OCI-LY7 (cell line): ENCODE results near the gene ZNF117. TPM values are rescaled to one million over a fixed set of nuclear protein-coding genes. Genes with fewer than 3 reads are reported as not detected.
"Not testable (repeated sequence)": the region's sequence is repeated elsewhere in the genome, so short reads cannot be mapped to it uniquely, and the experiment has no call there.

Source experiments
- BruUV-seq: library from RNA; stranded (reverse); fragments of 400-500 nt; replicated peaks from 2 replicates; lab custom pipeline; 2021; lab: Mats Ljungman, UMichigan
- CTCF ChIA-PET: fragments of 300-600 bp; sonication (Branson Sonifier 250); formaldehyde crosslinking; loops from one replicate; lab custom pipeline; 2022; ENCODE audit warnings: antibody characterized with exemption; ENCODE audit not compliant: unreplicated experiment; lab: Charles Lee
- POLR2A ChIA-PET: fragments of 300-600 bp; sonication (Branson Sonifier 250); formaldehyde crosslinking; loops from one replicate; lab custom pipeline; 2022; ENCODE audit warnings: antibody characterized with exemption; lab: Charles Lee
- DNase-seq: peaks from one replicate; pipeline ENCODE4 v3.0.0-alpha.2; 2015; ENCODE audit warnings: low spot score
- H2AFZ ChIP-seq: fragments of 200-600 bp; sonication (generic), shearing (Covaris generic); 2 replicates; pipeline ENCODE4 v1.6.1; 2014; ENCODE audit warnings: mild to moderate bottlenecking, antibody characterized with exemption, low read length, moderate library complexity
- H3K27ac ChIP-seq: fragments of 200-600 bp; sonication (generic); 2 replicates; pipeline ENCODE4 v1.5.1; 2014; ENCODE audit warnings: mixed run types, low read depth, mild to moderate bottlenecking, moderate library complexity, low read length, inconsistent platforms; ENCODE audit not compliant: poor library complexity, severe bottlenecking
- H3K36me3 ChIP-seq: fragments of 200-600 bp; sonication (generic); 2 replicates; pipeline ENCODE4 v1.6.1; 2014; ENCODE audit warnings: mild to moderate bottlenecking, antibody characterized with exemption, low read length, moderate library complexity, mixed read lengths; ENCODE audit not compliant: insufficient read depth
- H3K4me1 ChIP-seq: fragments of 200-600 bp; sonication (generic); 2 replicates; pipeline ENCODE4 v1.5.1; 2014; ENCODE audit warnings: mild to moderate bottlenecking, low read length; ENCODE audit not compliant: insufficient read depth, poor library complexity, severe bottlenecking
- H3K4me2 ChIP-seq: fragments of 200-600 bp; sonication (generic); 2 replicates; pipeline ENCODE4 v1.6.1; 2014; ENCODE audit warnings: mild to moderate bottlenecking, low read length
- H3K4me3 ChIP-seq: fragments of 200-600 bp; sonication (generic); 2 replicates; pipeline ENCODE4 v1.5.1; 2014; ENCODE audit warnings: mild to moderate bottlenecking, low read depth, low read length; ENCODE audit not compliant: poor library complexity, severe bottlenecking
- H3K79me2 ChIP-seq: fragments of 200-600 bp; sonication (generic); 2 replicates; pipeline ENCODE4 v1.6.1; 2016; ENCODE audit warnings: low read depth, mild to moderate bottlenecking, low read length, moderate library complexity, mixed read lengths; ENCODE audit not compliant: insufficient read depth
- H3K9me2 ChIP-seq: fragments of 200-600 bp; sonication (generic); 2 replicates; pipeline ENCODE4 v1.6.1; 2016; ENCODE audit warnings: mild to moderate bottlenecking, low read length, mixed read lengths; ENCODE audit not compliant: insufficient read depth
- H3K9me3 ChIP-seq: fragments of 200-600 bp; sonication (generic); 2 replicates; pipeline ENCODE4 v1.6.1; 2014; ENCODE audit warnings: mild to moderate bottlenecking, mixed run types, low read length, mixed read lengths
- H4K20me1 ChIP-seq: fragments of 200-600 bp; sonication (generic); 2 replicates; pipeline ENCODE4 v1.6.1; 2014; ENCODE audit warnings: mild to moderate bottlenecking, antibody characterized with exemption, low read length, moderate library complexity, mixed read lengths; ENCODE audit not compliant: insufficient read depth
- intact Hi-C: fragments of 100-400 bp; cut with micrococcal nuclease; formaldehyde crosslinking; loops from one replicate; pipeline ENCODE4 v1.10.0; 2022; ENCODE audit not compliant: unreplicated experiment
- total RNA-seq, 2 experiments: library from RNA; depleted of rRNA in 1 of 2; stranded (reverse); fragments of >200 nt in 1 of 2; shearing (Covaris generic) in 1 of 2; gene quantifications; 2 replicates each; pipeline ENCODE4 v1.2.3, GENCODE V29; 2014 to 2022

The ZNF117 gene
- total RNA-seq, 2 experiments from 2014 or later: 19.5 to 32.8 TPM

DNA sequence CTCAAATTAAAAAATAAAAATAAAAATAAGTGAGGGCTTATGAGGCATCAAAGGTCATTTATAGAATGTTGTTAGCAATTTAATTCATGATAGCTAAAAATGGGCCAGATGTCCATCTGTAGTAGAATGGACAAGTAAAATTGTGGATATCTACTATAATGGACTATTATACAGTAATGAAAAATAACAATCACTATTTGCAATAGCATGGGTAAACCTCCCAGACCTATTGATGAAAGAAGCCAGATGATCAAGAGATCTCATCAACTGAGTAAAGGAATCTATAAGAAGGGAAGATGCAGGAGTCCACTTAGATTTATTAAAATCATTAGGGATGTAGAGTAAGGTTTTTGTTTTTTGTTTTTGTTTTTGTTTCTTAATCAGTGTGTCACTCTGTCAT lies 44.6 kb upstream of the ZNF117 start:
- H4K20me1 ChIP-seq: peaks cover 12% of the 10 kb centered on the region
- DNase-seq, H3K36me3 ChIP-seq, H2AFZ ChIP-seq, H3K4me3 ChIP-seq, BruUV-seq, H3K9me2 ChIP-seq, H3K9me3 ChIP-seq, POLR2A ChIA-PET, H3K27ac ChIP-seq, CTCF ChIA-PET, H3K4me2 ChIP-seq: not testable (repeated sequence)
- H3K79me2 ChIP-seq: peaks cover 17% of the 10 kb centered on the region
- intact Hi-C loops: loop anchor here (10.0 kb wide), 2 partner anchors 351 to 471 kb away; partner anchors contain the start of gene ZNF680
- H3K4me1 ChIP-seq: peaks cover 26% of the 10 kb centered on the region

DNA sequence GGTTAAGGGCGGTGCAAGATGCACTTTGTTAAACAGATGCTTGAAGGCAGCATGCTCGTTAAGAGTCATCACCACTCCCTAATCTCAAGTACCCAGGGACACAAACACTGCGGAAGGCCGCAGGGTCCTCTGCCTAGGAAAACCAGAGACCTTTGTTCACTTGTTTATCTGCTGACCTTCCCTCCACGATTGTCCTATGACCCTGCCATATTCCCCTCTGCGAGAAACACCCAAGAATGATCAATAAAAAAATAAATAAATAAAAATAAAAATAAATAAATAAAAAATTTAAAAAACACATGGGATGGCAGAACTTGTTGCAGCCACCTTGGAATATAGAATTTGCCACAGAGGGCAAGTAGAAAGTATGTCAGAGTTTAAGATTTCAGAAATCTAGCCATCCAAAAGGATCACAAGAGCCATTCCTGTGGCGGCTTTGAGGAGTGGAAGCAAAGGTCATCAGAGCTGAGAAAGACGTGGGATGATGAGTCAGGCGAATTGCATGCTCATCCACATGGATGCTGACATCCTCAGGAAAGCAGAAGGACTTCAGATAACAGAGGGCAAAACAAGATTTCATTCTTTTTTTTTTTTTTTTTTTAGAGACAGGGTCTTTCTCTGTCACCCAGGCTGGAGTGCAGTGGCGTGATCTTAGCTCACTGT lies 43.4 kb upstream of the ZNF117 start:
- POLR2A ChIA-PET: interaction anchor here (0.7 kb wide), 1 partner anchor 505 kb away, joined by 3 read pairs; no protein-coding TSS in a partner anchor
- peaks cover 17% of the 10 kb centered on the region for H3K4me1 ChIP-seq
- DNase-seq, H3K9me2 ChIP-seq, BruUV-seq, H3K36me3 ChIP-seq, H3K4me3 ChIP-seq, H3K9me3 ChIP-seq, CTCF ChIA-PET, H3K4me2 ChIP-seq, H3K79me2 ChIP-seq, H4K20me1 ChIP-seq, H2AFZ ChIP-seq, H3K27ac ChIP-seq: not testable (repeated sequence)
- intact Hi-C loops: loop anchor here (10.0 kb wide), 2 partner anchors 349 to 469 kb away; partner anchors contain the start of gene ZNF680

DNA sequence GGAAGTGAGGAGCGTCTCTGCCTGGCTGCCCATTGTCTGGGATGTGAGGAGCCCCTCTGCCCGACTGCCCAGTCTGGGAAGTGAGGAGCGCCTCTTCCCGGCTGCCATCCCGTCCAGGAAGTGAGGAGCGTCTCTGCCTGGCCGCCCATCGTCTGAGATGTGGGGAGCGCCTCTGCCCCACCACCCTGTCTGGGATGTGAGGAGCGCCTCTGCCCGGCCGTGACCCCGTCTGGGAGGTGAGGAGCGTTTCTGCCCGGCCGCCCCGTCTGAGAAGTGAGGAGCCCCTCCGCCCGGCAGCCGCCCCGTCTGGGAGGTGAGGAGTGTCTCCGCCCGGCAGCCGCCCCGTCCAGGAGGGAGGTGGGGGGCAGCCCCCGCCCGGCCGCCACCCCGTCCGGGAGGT lies 42.6 kb upstream of the ZNF117 start:
- peaks cover 17% of the 10 kb centered on the region for H3K4me1 ChIP-seq
- H3K36me3 ChIP-seq, CTCF ChIA-PET, H3K4me2 ChIP-seq, POLR2A ChIA-PET, H3K9me3 ChIP-seq, H3K79me2 ChIP-seq, H4K20me1 ChIP-seq, H3K4me3 ChIP-seq, DNase-seq, H2AFZ ChIP-seq, H3K27ac ChIP-seq, BruUV-seq, H3K9me2 ChIP-seq: not testable (repeated sequence)
- intact Hi-C loops: loop anchor here (10.0 kb wide), 2 partner anchors 349 to 469 kb away; partner anchors contain the start of gene ZNF680

DNA sequence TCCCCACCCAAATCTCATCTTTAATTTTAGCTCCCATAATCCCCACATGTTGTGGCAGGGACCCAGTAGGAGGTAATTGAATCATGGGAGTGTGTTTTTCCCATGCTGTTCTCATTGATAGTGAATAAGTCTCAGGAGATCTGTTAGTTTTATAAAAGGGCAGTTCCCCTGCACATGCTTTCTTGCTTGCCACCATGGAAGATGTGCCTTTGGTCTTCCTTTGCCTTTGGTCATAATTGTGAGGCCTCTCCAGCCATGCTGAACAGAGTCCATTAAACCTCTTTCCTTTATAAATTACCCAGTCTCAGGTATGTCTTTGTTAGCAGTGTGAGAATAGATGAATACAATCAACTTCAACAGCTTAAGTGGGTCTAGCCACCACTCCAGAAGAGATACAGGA lies 34.2 kb upstream of the ZNF117 start:
- intact Hi-C loops, BruUV-seq, H2AFZ ChIP-seq, H4K20me1 ChIP-seq, H3K36me3 ChIP-seq, H3K9me3 ChIP-seq, DNase-seq, H3K27ac ChIP-seq, CTCF ChIA-PET, H3K4me2 ChIP-seq, H3K79me2 ChIP-seq, POLR2A ChIA-PET, H3K9me2 ChIP-seq, H3K4me1 ChIP-seq, H3K4me3 ChIP-seq: not testable (repeated sequence)

DNA sequence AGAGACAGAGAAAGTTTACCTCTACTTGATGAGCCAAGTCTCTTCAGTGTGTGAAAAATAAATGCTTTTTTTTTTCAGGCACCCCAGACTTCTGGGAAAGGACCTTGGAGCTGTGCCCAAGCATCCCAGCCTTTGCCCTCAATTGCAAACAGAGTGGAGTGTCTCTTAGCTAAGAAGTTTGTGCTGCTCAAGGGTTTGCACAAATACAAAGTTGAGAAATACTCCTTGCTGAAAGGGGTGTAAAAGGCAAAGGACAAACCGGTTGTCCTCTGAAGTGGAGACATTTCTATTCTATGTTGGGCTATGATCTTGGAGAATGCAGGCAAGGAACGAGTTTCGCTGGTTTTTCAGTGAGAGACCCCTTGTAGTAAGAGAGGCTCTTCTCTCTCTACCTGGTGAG lies 30.1 kb upstream of the ZNF117 start:
- H3K36me3 ChIP-seq, CTCF ChIA-PET, intact Hi-C loops, DNase-seq, H3K4me1 ChIP-seq, H3K9me3 ChIP-seq, BruUV-seq, H3K27ac ChIP-seq, H4K20me1 ChIP-seq, H3K9me2 ChIP-seq, H3K79me2 ChIP-seq, H3K4me3 ChIP-seq, H3K4me2 ChIP-seq, H2AFZ ChIP-seq: not testable (repeated sequence)
- POLR2A ChIA-PET: interaction anchor here (1.6 kb wide), 1 partner anchor 14 kb away, joined by 7 read pairs; the partner anchor contains the start of gene ERV3-1

DNA sequence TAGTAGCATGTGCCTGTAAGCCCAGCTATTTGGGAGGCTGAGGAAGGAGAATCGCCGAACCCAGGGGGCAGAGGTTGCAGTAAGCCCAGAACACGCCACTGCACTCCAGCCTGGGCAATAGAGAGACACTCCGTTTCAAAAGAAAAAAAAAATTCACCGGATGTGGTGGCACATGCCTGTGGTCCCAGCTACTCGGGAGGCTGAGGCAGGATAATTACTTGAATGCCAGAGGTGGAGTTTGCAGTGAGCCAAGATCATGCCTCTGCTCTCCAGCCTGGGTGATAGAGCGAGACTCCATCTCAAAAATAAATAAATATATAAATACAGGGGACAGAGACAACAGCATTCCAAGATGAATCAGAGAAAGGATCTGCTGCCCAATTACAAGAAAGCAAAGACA lies 19.0 kb upstream of the ZNF117 start:
- peaks cover 15% of the 10 kb centered on the region for H3K79me2 ChIP-seq
- DNase-seq, H2AFZ ChIP-seq, intact Hi-C loops, H3K4me2 ChIP-seq, H3K36me3 ChIP-seq, H3K9me3 ChIP-seq, BruUV-seq, H3K27ac ChIP-seq, H4K20me1 ChIP-seq, H3K9me2 ChIP-seq, POLR2A ChIA-PET, CTCF ChIA-PET, H3K4me3 ChIP-seq: not testable (repeated sequence)
- peaks cover 15% of the 10 kb centered on the region for H3K4me1 ChIP-seq
